Measurements from ENCODE around the gene GORASP2.

GORASP2 gene

GRCh38 chr2:170895023-170895757 lies 33.9 kb upstream of the GORASP2 start:
- H3K27ac ChIP-seq (ENCODE audit: low read depth, low read length), result no peak overlapping the region
- H3F3A ChIP-seq (ENCODE audit: control insufficient read depth, insufficient read depth), result no peaks in the 10 kb centered on the region
- H3K4me2 ChIP-seq (ENCODE audit: low read length), result no peak overlapping the region
- no peaks in the 10 kb centered on the region for H3K9me2 ChIP-seq (replicated peaks; ENCODE audit: control insufficient read depth, low read length)
- H3K9me3 ChIP-seq (ENCODE audit: control insufficient read depth, insufficient read depth, low read length), result no peaks in the 10 kb centered on the region
- peaks cover 4% of the 10 kb centered on the region; the same call in 1 of the 2 replicates for H3K27me3 ChIP-seq (ENCODE audit: control insufficient read depth, low read length)
- H3K79me2 ChIP-seq (ENCODE audit: control insufficient read depth, low read length), result no peaks in the 10 kb centered on the region
- no peaks in the 10 kb centered on the region for H3K36me3 ChIP-seq (ENCODE audit: control insufficient read depth, low read length)
- H3K4me3 ChIP-seq (ENCODE audit: low read length), result no peak overlapping the region
- TF ChIP-seq EZH2phosphoT487 (IDR thresholded peaks at IDR 0.05; ENCODE audit: borderline replicate concordance, low read length) (no peak), CTCF (IDR thresholded peaks at IDR 0.05; ENCODE audit: low read depth, low read length, poor library complexity, severe bottlenecking) (no peak)
- H4K20me1 ChIP-seq (ENCODE audit: control insufficient read depth, insufficient read depth, low read depth, low read length), result no peaks in the 10 kb centered on the region
- no peaks in the 10 kb centered on the region for H3K4me1 ChIP-seq (ENCODE audit: control insufficient read depth, low read length)

- Histone ChIP-seq H3K4me3 (ENCODE audit: low read length) (no peak overlapping the region), H3K27me3 (ENCODE audit: control insufficient read depth, low read length) (no peaks in the 10 kb centered on the region; the same call in 1 of the 2 replicates), H3K4me2 (ENCODE audit: low read length) (no peak overlapping the region)
Observed at GRCh38 chr2:170896622-170897021, 32.4 kb upstream of the GORASP2 start.

GRCh38 chr2:170897108-170897507 lies 31.9 kb upstream of the GORASP2 start:
- no peak overlapping the region for H3K4me2 ChIP-seq (ENCODE audit: low read length)

More at GRCh38 chr2:170896622-170897021, 32.4 kb upstream of the GORASP2 start:
- H4K20me1 ChIP-seq (ENCODE audit: control insufficient read depth, insufficient read depth, low read depth, low read length), result no peaks in the 10 kb centered on the region
- H3K79me2 ChIP-seq (ENCODE audit: control insufficient read depth, low read length), result no peaks in the 10 kb centered on the region
- H3K36me3 ChIP-seq (ENCODE audit: control insufficient read depth, low read length), result no peaks in the 10 kb centered on the region
- no peak overlapping the region for H3K27ac ChIP-seq (ENCODE audit: low read depth, low read length)
- H3K9me2 ChIP-seq (replicated peaks; ENCODE audit: control insufficient read depth, low read length), result no peaks in the 10 kb centered on the region
- no peaks in the 10 kb centered on the region for H3F3A ChIP-seq (ENCODE audit: control insufficient read depth, insufficient read depth)
- TF ChIP-seq CTCF (IDR thresholded peaks at IDR 0.05; ENCODE audit: low read depth, low read length, poor library complexity, severe bottlenecking) (no peak), EZH2phosphoT487 (IDR thresholded peaks at IDR 0.05; ENCODE audit: borderline replicate concordance, low read length) (no peak)
- H3K9me3 ChIP-seq (ENCODE audit: control insufficient read depth, insufficient read depth, low read length), result no peaks in the 10 kb centered on the region
- no peaks in the 10 kb centered on the region for H3K4me1 ChIP-seq (ENCODE audit: control insufficient read depth, low read length)

More at GRCh38 chr2:170897108-170897507, 31.9 kb upstream of the GORASP2 start:
- Histone ChIP-seq H3F3A (ENCODE audit: control insufficient read depth, insufficient read depth) (no peaks in the 10 kb centered on the region), H3K9me3 (ENCODE audit: control insufficient read depth, insufficient read depth, low read length) (no peaks in the 10 kb centered on the region), H3K9me2 (replicated peaks; ENCODE audit: control insufficient read depth, low read length) (no peaks in the 10 kb centered on the region), H3K36me3 (ENCODE audit: control insufficient read depth, low read length) (no peaks in the 10 kb centered on the region), H3K27me3 (ENCODE audit: control insufficient read depth, low read length) (no peaks in the 10 kb centered on the region; the same call in 1 of the 2 replicates), H3K27ac (ENCODE audit: low read depth, low read length) (no peak overlapping the region), H3K79me2 (ENCODE audit: control insufficient read depth, low read length) (no peaks in the 10 kb centered on the region), H3K4me3 (ENCODE audit: low read length) (no peak overlapping the region), H4K20me1 (ENCODE audit: control insufficient read depth, insufficient read depth, low read depth, low read length) (no peaks in the 10 kb centered on the region), H3K4me1 (ENCODE audit: control insufficient read depth, low read length) (no peaks in the 10 kb centered on the region)
- TF ChIP-seq CTCF (IDR thresholded peaks at IDR 0.05; ENCODE audit: low read depth, low read length, poor library complexity, severe bottlenecking) (no peak), EZH2phosphoT487 (IDR thresholded peaks at IDR 0.05; ENCODE audit: borderline replicate concordance, low read length) (no peak)

All from DOHH2 (cell line).